OCI-LY7 (cell line): Measurements from ENCODE around the gene MBIP.

Experiments
- CTCF ChIP-seq: fragments of 200-600 bp; sonication (generic); conservative IDR thresholded peaks from 2 replicates; pipeline ENCODE4 v1.5.1; 2014; ENCODE audit warnings: mild to moderate bottlenecking, antibody characterized with exemption, low read length, moderate library complexity, mixed read lengths
- EZH2phosphoT487 ChIP-seq: fragments of 200-600 bp; sonication (generic); IDR thresholded peaks from 2 replicates; pipeline ENCODE4 v1.6.1; 2018; ENCODE audit warnings: low read depth, borderline replicate concordance, mild to moderate bottlenecking, mixed run types, antibody characterized with exemption, low read length, moderate library complexity, mixed read lengths

DNA sequence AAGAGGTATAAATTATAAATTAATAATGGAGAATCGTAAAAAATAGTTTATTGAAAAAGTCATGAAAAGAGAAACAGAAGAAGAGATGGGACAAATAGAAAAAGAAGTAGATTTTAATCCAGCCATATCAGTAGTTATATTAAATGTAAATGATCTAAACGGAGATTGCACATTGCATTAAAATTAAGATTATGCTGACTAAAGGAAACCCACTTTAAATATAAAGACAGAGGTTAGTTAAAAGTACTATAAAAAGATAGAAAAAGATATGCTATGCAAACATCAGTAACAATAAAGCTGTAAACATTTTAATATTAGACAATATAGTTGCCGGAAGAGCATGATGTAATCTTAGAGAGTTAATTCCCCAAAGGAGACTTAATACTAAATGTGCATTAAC is 5.4 kb upstream of the MBIP start:
- TF ChIP-seq CTCF: no peak
- TF ChIP-seq EZH2phosphoT487: no peak
